Panc1 (cell line): ENCODE results near the gene CGN.

Experiments used
- CTCF ChIP-seq: fragments of 450-650 bp; IDR thresholded peaks from 2 replicates; pipeline ENCODE4 v1.5.1; 2017; ENCODE audit warnings: mild to moderate bottlenecking
- SIN3A ChIP-seq: IDR thresholded peaks from 2 replicates; pipeline ENCODE4 v1.6.1; 2012; ENCODE audit warnings: low read depth, mild to moderate bottlenecking, low read length, moderate library complexity, borderline replicate concordance; ENCODE audit not compliant: insufficient read depth

- TF ChIP-seq CTCF: no peak
- TF ChIP-seq SIN3A: no peak
These were observed 2.5 kb downstream of the CGN start for GRCh38 chr1:151513626-151514121.
